ENCODE results near the gene PCDH9.

PCDH9 gene

GRCh38 chr13:67148161-67148571 lies 82.0 kb downstream of the PCDH9 start:
- no peak overlapping the region for H2BK12ac ChIP-seq (ENCODE audit: low read length in 2 of 2)
- WGBS = no CpG with 5 or more reads among the region's 2 CpGs
- H3K4ac ChIP-seq (ENCODE audit: low read depth in 1 of 2, low read length in 2 of 2) = no peak overlapping the region
- H2BK5ac ChIP-seq (ENCODE audit: low read depth, low read length, poor library complexity, severe bottlenecking) = no peak overlapping the region
- no peak overlapping the region for H3K18ac ChIP-seq (ENCODE audit: low read depth in 1 of 2, low read length in 2 of 2)
- no peak overlapping the region for H2AFZ ChIP-seq (ENCODE audit: low read depth, low read length)
- peak; percentile 67 for DNase-seq
- no peaks in the 10 kb centered on the region for H3K27me3 ChIP-seq (ENCODE audit: control insufficient read depth in 1 of 2, insufficient read depth in 1 of 2, low read length in 2 of 2)
- H4K91ac ChIP-seq (ENCODE audit: low read length) = no peak overlapping the region
- H3K27ac ChIP-seq (ENCODE audit: low read length, poor library complexity, severe bottlenecking) = peak overlapping the region; percentile 90
- no peak overlapping the region for H4K8ac ChIP-seq (ENCODE audit: low read length)
- peak overlapping the region in 1 of 2 experiments; percentile 32 for H3K4me3 ChIP-seq (ENCODE audit: insufficient read depth in 1 of 2, low read depth in 1 of 2, low read length in 2 of 2)
- H3K4me2 ChIP-seq (ENCODE audit: low read length, poor library complexity, severe bottlenecking) = no peak overlapping the region
- no peaks in the 10 kb centered on the region for H3K36me3 ChIP-seq (ENCODE audit: control insufficient read depth in 1 of 2, insufficient read depth in 2 of 2, low read depth in 1 of 2, low read length in 2 of 2)
- H2AK5ac ChIP-seq (ENCODE audit: low read length, severe bottlenecking) = no peak overlapping the region
- peak overlapping the region; percentile 87 for H3K9ac ChIP-seq (ENCODE audit: low read length)
- no peak overlapping the region for H3K14ac ChIP-seq (ENCODE audit: low read length in 2 of 2)
- H3K4me1 ChIP-seq (ENCODE audit: control insufficient read depth, insufficient read depth, low read depth, low read length) = no peaks in the 10 kb centered on the region
- no peak overlapping the region for H2BK15ac ChIP-seq (ENCODE audit: low read depth, poor library complexity, severe bottlenecking)
- no peak overlapping the region for H2BK120ac ChIP-seq (ENCODE audit: low read depth, low read length)
- no peaks in the 10 kb centered on the region for H3K79me1 ChIP-seq (replicated peaks; ENCODE audit: low read length, poor library complexity, severe bottlenecking)
- no peaks in the 10 kb centered on the region for H3K9me3 ChIP-seq (ENCODE audit: control insufficient read depth, low read length)
- H3K23ac ChIP-seq (ENCODE audit: low read length in 2 of 2) = no peak overlapping the region

GRCh38 chr13:67147342-67148133 lies 82.6 kb downstream of the PCDH9 start:
- no peaks in the 10 kb centered on the region for H3K79me1 ChIP-seq (replicated peaks; ENCODE audit: low read length, poor library complexity, severe bottlenecking)
- peak overlapping the region; percentile 59 for H3K4me2 ChIP-seq (ENCODE audit: low read length, poor library complexity, severe bottlenecking)
- H2AFZ ChIP-seq (ENCODE audit: low read depth, low read length) = no peak overlapping the region
- no peak overlapping the region for H2BK15ac ChIP-seq (ENCODE audit: low read depth, poor library complexity, severe bottlenecking)
- H3K4me1 ChIP-seq (ENCODE audit: control insufficient read depth, insufficient read depth, low read depth, low read length) = no peaks in the 10 kb centered on the region
- no peak overlapping the region for H4K8ac ChIP-seq (ENCODE audit: low read length)
- H2BK120ac ChIP-seq (ENCODE audit: low read depth, low read length) = no peak overlapping the region
- H3K9ac ChIP-seq (ENCODE audit: low read length) = peak overlapping the region; percentile 87
- H3K36me3 ChIP-seq (ENCODE audit: control insufficient read depth in 1 of 2, insufficient read depth in 2 of 2, low read depth in 1 of 2, low read length in 2 of 2) = no peaks in the 10 kb centered on the region
- H3K18ac ChIP-seq (ENCODE audit: low read depth in 1 of 2, low read length in 2 of 2) = peak overlapping the region in 1 of 2 experiments; percentile 21
- H2BK5ac ChIP-seq (ENCODE audit: low read depth, low read length, poor library complexity, severe bottlenecking) = peak overlapping the region; percentile 76
- peak; percentile 65 for DNase-seq
- no peaks in the 10 kb centered on the region for H3K9me3 ChIP-seq (ENCODE audit: control insufficient read depth, low read length)
- no peak overlapping the region for H4K91ac ChIP-seq (ENCODE audit: low read length)
- no peak overlapping the region for H2AK5ac ChIP-seq (ENCODE audit: low read length, severe bottlenecking)
- peak overlapping the region; percentile 90 for H3K27ac ChIP-seq (ENCODE audit: low read length, poor library complexity, severe bottlenecking)
- H2BK12ac ChIP-seq (ENCODE audit: low read length in 2 of 2) = no peak overlapping the region
- peak overlapping the region in 1 of 2 experiments; percentile 32 for H3K4me3 ChIP-seq (ENCODE audit: insufficient read depth in 1 of 2, low read depth in 1 of 2, low read length in 2 of 2)
- no peak overlapping the region for H3K4ac ChIP-seq (ENCODE audit: low read depth in 1 of 2, low read length in 2 of 2)
- no peaks in the 10 kb centered on the region for H3K27me3 ChIP-seq (ENCODE audit: control insufficient read depth in 1 of 2, insufficient read depth in 1 of 2, low read length in 2 of 2)
- no peak overlapping the region for H3K14ac ChIP-seq (ENCODE audit: low read length in 2 of 2)
- H3K23ac ChIP-seq (ENCODE audit: low read length in 2 of 2) = no peak overlapping the region
- WGBS = 0% methylated on average over 2 of the region's 6 CpGs

- no peak overlapping the region for H4K91ac ChIP-seq (ENCODE audit: low read length)
- no peak overlapping the region for H3K23ac ChIP-seq (ENCODE audit: low read length in 2 of 2)
- no peaks in the 10 kb centered on the region for H3K4me1 ChIP-seq (ENCODE audit: control insufficient read depth, insufficient read depth, low read depth, low read length)
- no peak overlapping the region for H2AK5ac ChIP-seq (ENCODE audit: low read length, severe bottlenecking)
- no peak overlapping the region for H2BK15ac ChIP-seq (ENCODE audit: low read depth, poor library complexity, severe bottlenecking)
- H3K18ac ChIP-seq (ENCODE audit: low read depth in 1 of 2, low read length in 2 of 2) = no peak overlapping the region
- no peak overlapping the region for H3K4ac ChIP-seq (ENCODE audit: low read depth in 1 of 2, low read length in 2 of 2)
- H2BK5ac ChIP-seq (ENCODE audit: low read depth, low read length, poor library complexity, severe bottlenecking) = no peak overlapping the region
- DNase-seq = peak; percentile 12
- H3K9me3 ChIP-seq (ENCODE audit: control insufficient read depth, low read length) = no peaks in the 10 kb centered on the region
- WGBS = 100% methylated on average over 1 of the region's 4 CpGs
- no peak overlapping the region for H2BK120ac ChIP-seq (ENCODE audit: low read depth, low read length)
- no peaks in the 10 kb centered on the region for H3K79me1 ChIP-seq (replicated peaks; ENCODE audit: low read length, poor library complexity, severe bottlenecking)
- H4K8ac ChIP-seq (ENCODE audit: low read length) = no peak overlapping the region
- H2BK12ac ChIP-seq (ENCODE audit: low read length in 2 of 2) = no peak overlapping the region
- peak overlapping the region; percentile 87 for H3K9ac ChIP-seq (ENCODE audit: low read length)
- no peak overlapping the region for H2AFZ ChIP-seq (ENCODE audit: low read depth, low read length)
- no peak overlapping the region for H3K4me3 ChIP-seq (ENCODE audit: insufficient read depth in 1 of 2, low read depth in 1 of 2, low read length in 2 of 2)
- no peaks in the 10 kb centered on the region for H3K27me3 ChIP-seq (ENCODE audit: control insufficient read depth in 1 of 2, insufficient read depth in 1 of 2, low read length in 2 of 2)
- H3K14ac ChIP-seq (ENCODE audit: low read length in 2 of 2) = no peak overlapping the region
- H3K36me3 ChIP-seq (ENCODE audit: control insufficient read depth in 1 of 2, insufficient read depth in 2 of 2, low read depth in 1 of 2, low read length in 2 of 2) = no peaks in the 10 kb centered on the region
- no peak overlapping the region for H3K4me2 ChIP-seq (ENCODE audit: low read length, poor library complexity, severe bottlenecking)
- H3K27ac ChIP-seq (ENCODE audit: low read length, poor library complexity, severe bottlenecking) = peak overlapping the region; percentile 53
Observed at GRCh38 chr13:67146523-67147130, 83.5 kb downstream of the PCDH9 start.

- no peaks in the 10 kb centered on the region for H3K9me3 ChIP-seq (ENCODE audit: control insufficient read depth, low read length)
- no peaks in the 10 kb centered on the region for H3K36me3 ChIP-seq (ENCODE audit: control insufficient read depth in 1 of 2, insufficient read depth in 2 of 2, low read depth in 1 of 2, low read length in 2 of 2)
- H3K23ac ChIP-seq (ENCODE audit: low read length in 2 of 2) = no peak overlapping the region
- H2BK5ac ChIP-seq (ENCODE audit: low read depth, low read length, poor library complexity, severe bottlenecking) = no peak overlapping the region
- no peak overlapping the region for H3K4ac ChIP-seq (ENCODE audit: low read depth in 1 of 2, low read length in 2 of 2)
- H3K4me2 ChIP-seq (ENCODE audit: low read length, poor library complexity, severe bottlenecking) = no peak overlapping the region
- DNase-seq = no peak
- H2AFZ ChIP-seq (ENCODE audit: low read depth, low read length) = no peak overlapping the region
- H3K27me3 ChIP-seq (ENCODE audit: control insufficient read depth in 1 of 2, insufficient read depth in 1 of 2, low read length in 2 of 2) = no peaks in the 10 kb centered on the region
- H3K27ac ChIP-seq (ENCODE audit: low read length, poor library complexity, severe bottlenecking) = no peak overlapping the region
- H3K9ac ChIP-seq (ENCODE audit: low read length) = no peak overlapping the region
- no peak overlapping the region for H4K8ac ChIP-seq (ENCODE audit: low read length)
- no peak overlapping the region for H2BK15ac ChIP-seq (ENCODE audit: low read depth, poor library complexity, severe bottlenecking)
- no peak overlapping the region for H3K14ac ChIP-seq (ENCODE audit: low read length in 2 of 2)
- no peak overlapping the region for H2BK12ac ChIP-seq (ENCODE audit: low read length in 2 of 2)
- H3K4me3 ChIP-seq (ENCODE audit: insufficient read depth in 1 of 2, low read depth in 1 of 2, low read length in 2 of 2) = no peak overlapping the region
- WGBS = 60% methylated on average over 1 of the region's 1 CpG
- H3K4me1 ChIP-seq (ENCODE audit: control insufficient read depth, insufficient read depth, low read depth, low read length) = no peaks in the 10 kb centered on the region
- H2AK5ac ChIP-seq (ENCODE audit: low read length, severe bottlenecking) = no peak overlapping the region
- H4K91ac ChIP-seq (ENCODE audit: low read length) = no peak overlapping the region
- H2BK120ac ChIP-seq (ENCODE audit: low read depth, low read length) = no peak overlapping the region
- H3K18ac ChIP-seq (ENCODE audit: low read depth in 1 of 2, low read length in 2 of 2) = no peak overlapping the region
- no peaks in the 10 kb centered on the region for H3K79me1 ChIP-seq (replicated peaks; ENCODE audit: low read length, poor library complexity, severe bottlenecking)
Observed at GRCh38 chr13:67145950-67146349, 84.2 kb downstream of the PCDH9 start.
